ENCODE data around the gene AGO4.
"Not testable (repeated sequence)": the region's sequence is repeated elsewhere in the genome, so short reads cannot be mapped to it uniquely, and the experiment has no call there.

DNA sequence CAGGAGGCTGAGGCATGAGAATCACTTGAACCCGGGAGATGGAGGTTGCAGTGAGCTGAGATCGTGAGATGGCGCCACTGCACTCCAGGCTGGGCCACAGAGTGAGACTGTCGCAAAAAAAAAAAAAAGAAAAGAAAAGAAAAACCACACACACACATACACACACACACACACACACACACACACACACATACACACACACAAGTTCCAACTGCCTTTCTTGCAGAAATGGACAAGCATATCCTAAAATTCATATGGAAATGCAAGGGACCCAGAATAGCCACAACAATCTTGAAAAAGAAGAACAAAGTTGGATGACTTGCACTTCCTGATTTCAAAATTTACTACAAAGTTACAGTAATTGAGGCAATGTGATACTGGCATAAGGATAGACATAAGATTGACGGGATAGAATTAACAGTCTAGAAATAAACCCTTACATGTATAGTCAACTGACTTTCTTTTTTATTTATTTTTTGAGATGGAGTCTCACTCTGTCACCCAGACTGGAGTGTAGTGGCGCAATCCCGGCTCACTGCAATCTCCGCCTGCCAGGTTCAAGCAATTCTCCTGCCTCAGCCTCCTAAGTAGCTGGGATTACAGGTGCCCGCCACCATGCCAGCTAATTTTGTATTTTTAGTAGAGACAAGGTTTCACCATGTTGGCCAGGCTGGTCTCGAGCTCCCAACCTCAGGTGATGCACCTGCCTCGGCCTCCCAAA, 7.5 kb upstream of the AGO4 start:
- TF ChIP-seq, protein P1, sequence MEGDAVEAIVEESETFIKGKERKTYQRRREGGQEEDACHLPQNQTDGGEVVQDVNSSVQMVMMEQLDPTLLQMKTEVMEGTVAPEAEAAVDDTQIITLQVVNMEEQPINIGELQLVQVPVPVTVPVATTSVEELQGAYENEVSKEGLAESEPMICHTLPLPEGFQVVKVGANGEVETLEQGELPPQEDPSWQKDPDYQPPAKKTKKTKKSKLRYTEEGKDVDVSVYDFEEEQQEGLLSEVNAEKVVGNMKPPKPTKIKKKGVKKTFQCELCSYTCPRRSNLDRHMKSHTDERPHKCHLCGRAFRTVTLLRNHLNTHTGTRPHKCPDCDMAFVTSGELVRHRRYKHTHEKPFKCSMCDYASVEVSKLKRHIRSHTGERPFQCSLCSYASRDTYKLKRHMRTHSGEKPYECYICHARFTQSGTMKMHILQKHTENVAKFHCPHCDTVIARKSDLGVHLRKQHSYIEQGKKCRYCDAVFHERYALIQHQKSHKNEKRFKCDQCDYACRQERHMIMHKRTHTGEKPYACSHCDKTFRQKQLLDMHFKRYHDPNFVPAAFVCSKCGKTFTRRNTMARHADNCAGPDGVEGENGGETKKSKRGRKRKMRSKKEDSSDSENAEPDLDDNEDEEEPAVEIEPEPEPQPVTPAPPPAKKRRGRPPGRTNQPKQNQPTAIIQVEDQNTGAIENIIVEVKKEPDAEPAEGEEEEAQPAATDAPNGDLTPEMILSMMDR (conservative IDR thresholded peaks at IDR 0.05 in 1 of 2, IDR thresholded peaks at IDR 0.05 in 1 of 2; ENCODE audit: low read depth in 1 of 2, low read length in 2 of 2), result not testable (repeated sequence)
- not testable (repeated sequence) for TF ChIP-seq EZH2 (IDR thresholded peaks at IDR 0.05; ENCODE audit: low read length, missing control alignments)

All from fibroblast of lung (primary cell).